ENCODE measurements around the gene XRRA1.
"Not testable (repeated sequence)": the region's sequence is repeated elsewhere in the genome, so short reads cannot be mapped to it uniquely, and the experiment has no call there.

GRCh38 chr11:74825596-74825995, 123.3 kb downstream of the XRRA1 start:
- not testable (repeated sequence) for TF ChIP-seq CTCF (conservative IDR thresholded peaks at IDR 0.05; ENCODE audit: low read depth, low read length); EZH2 (IDR thresholded peaks at IDR 0.05; ENCODE audit: low read length, unreplicated experiment)

Measured in PC-3 (cell line).